Gastroesophageal sphincter (tissue), 4 donors: Measurements from ENCODE around the gene NAA80. TPM values are rescaled to one million over a fixed set of nuclear protein-coding genes. Genes with fewer than 3 reads are reported as not detected.

Experiments
- ATAC-seq: fragments of 150-250 bp; one replicate; pipeline ENCODE4 v1.9.1; 2016; ENCODE audit warnings: mild to moderate bottlenecking, moderate library complexity
- H3K27ac ChIP-seq, 4 donors: fragments of 200-600 bp; sonication (generic) in 3 of 4; 1 replicate in 3 of 4; 2 replicates in 1 of 4; pipeline ENCODE4 v1.5.1; 2016 to 2019
- H3K27me3 ChIP-seq: fragments of 200-600 bp; sonication (generic); one replicate; pipeline ENCODE4 v1.5.1; 2019
- H3K36me3 ChIP-seq, 2 donors: fragments of 200-600 bp; sonication (generic); one replicate each; pipeline ENCODE4 v1.5.1; 2019; ENCODE audit warnings: control low read depth in 1 of 2
- H3K4me1 ChIP-seq, 3 donors: fragments of 200-600 bp; sonication (generic); 1 replicate in 2 of 3; 2 replicates in 1 of 3; pipeline ENCODE4 v1.5.1; 2016 to 2019; ENCODE audit warnings: control low read depth in 2 of 3
- H3K4me3 ChIP-seq, 2 donors: fragments of 200-600 bp; sonication (generic); one replicate each; pipeline ENCODE4 v1.5.1; 2019; ENCODE audit warnings: mild to moderate bottlenecking in 1 of 2, moderate library complexity in 1 of 2
- H3K9me3 ChIP-seq, 3 donors: fragments of 200-600 bp; sonication (generic); one replicate each; pipeline ENCODE4 v1.5.1; 2017 to 2019; ENCODE audit warnings: control low read depth in 2 of 3
- EP300 ChIP-seq: sonication (generic); formaldehyde crosslinking; IDR thresholded peaks from one replicate; pipeline ENCODE4 v1.6.1; 2017; ENCODE audit warnings: antibody characterized with exemption, mild to moderate bottlenecking
- POLR2A ChIP-seq, 2 donors: fragments of 450-650 bp; IDR thresholded peaks; one replicate each; pipeline ENCODE4 v1.6.1; 2017; ENCODE audit warnings: antibody characterized with exemption in 2 of 2, mild to moderate bottlenecking in 2 of 2, moderate library complexity in 1 of 2
- POLR2AphosphoS5 ChIP-seq: sonication (generic); formaldehyde crosslinking; IDR thresholded peaks from one replicate; pipeline ENCODE4 v1.6.1; 2017; ENCODE audit warnings: antibody characterized with exemption
- WGBS, 2 donors: methylation state at CpG; one replicate each; pipeline ENCODE4 v1.1.5; 2018; ENCODE audit warnings: low coverage in 1 of 2; 5-methylcytosine and 5-hydroxymethylcytosine counted together
- total RNA-seq, 4 donors: library from RNA; depleted of rRNA; stranded (reverse); fragments of >200 nt; gene quantifications; one replicate each; pipeline ENCODE4 v1.1.0, GENCODE V29; 2016
- TF ChIP-seq, protein P1 (sequence below), 4 experiments: fragments of 200-600 bp in 2 of 4; fragments of 450-650 bp in 2 of 4; sonication (generic) in 1 of 4; IDR thresholded peaks; one replicate each; pipeline ENCODE4 v1.5.1; 2017 to 2019; ENCODE audit warnings: antibody characterized with exemption in 4 of 4, mild to moderate bottlenecking in 2 of 4, moderate library complexity in 2 of 4

Gene NAA80
- total RNA-seq, 4 donors from 2014 or later, result 4.2 to 12.3 (median 7.9) TPM

GRCh38 chr3:50254577-50255250 is 44.5 kb downstream of the NAA80 start:
- Histone ChIP-seq H3K4me1 (peaks cover 2 to 98% (median 42%) of the 10 kb centered on the region in 3 donors), H3K27ac (peak overlapping the region in 3 of 4 donors; percentile 76 to 100 (median 80)), H3K4me3 (no peak overlapping the region), H3K36me3 (peaks cover 0 to 84% of the 10 kb centered on the region in 2 donors), H3K9me3 (peaks cover 0 to 8% (median 0%) of the 10 kb centered on the region in 3 donors), H3K27me3 (no peaks in the 10 kb centered on the region)
- WGBS, 2 donors, result 61 to 75% methylated on average over 2 to 3 of the region's 8 CpGs
- TF ChIP-seq POLR2AphosphoS5 (peak; percentile 35), EP300 (no peak), POLR2A (IDR thresholded peaks at IDR 0.05) (no peak)
- TF ChIP-seq, protein P1, sequence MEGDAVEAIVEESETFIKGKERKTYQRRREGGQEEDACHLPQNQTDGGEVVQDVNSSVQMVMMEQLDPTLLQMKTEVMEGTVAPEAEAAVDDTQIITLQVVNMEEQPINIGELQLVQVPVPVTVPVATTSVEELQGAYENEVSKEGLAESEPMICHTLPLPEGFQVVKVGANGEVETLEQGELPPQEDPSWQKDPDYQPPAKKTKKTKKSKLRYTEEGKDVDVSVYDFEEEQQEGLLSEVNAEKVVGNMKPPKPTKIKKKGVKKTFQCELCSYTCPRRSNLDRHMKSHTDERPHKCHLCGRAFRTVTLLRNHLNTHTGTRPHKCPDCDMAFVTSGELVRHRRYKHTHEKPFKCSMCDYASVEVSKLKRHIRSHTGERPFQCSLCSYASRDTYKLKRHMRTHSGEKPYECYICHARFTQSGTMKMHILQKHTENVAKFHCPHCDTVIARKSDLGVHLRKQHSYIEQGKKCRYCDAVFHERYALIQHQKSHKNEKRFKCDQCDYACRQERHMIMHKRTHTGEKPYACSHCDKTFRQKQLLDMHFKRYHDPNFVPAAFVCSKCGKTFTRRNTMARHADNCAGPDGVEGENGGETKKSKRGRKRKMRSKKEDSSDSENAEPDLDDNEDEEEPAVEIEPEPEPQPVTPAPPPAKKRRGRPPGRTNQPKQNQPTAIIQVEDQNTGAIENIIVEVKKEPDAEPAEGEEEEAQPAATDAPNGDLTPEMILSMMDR (IDR thresholded peaks at IDR 0.05), result no peak
- peak; percentile 68 for ATAC-seq

DNA sequence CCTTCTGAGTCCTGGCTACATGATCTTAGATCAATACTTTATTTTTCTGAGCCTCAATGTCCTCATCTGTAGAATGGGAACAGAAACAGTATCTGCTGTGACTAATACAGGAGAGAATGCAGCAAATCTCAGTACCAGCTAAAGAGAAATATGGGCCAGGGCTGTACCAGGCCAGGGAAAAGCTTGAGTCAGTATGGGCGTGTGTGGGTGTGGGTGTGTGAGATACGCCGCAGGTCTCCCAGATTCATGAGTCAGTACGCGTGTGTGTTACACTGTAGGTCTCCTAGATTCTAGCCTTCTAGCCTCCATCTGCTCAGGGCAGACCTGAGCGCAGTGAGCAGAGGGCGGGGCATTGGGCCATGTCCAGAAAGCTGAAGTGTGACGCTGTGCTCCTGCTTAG is 48.0 kb downstream of the NAA80 start:
- no peaks in the 10 kb centered on the region for H3K27me3 ChIP-seq
- TF ChIP-seq EP300 (no peak), POLR2A (IDR thresholded peaks at IDR 0.05) (no peak), POLR2AphosphoS5 (no peak)
- TF ChIP-seq, protein P1 (IDR thresholded peaks at IDR 0.05), result no peak
- H3K4me1 ChIP-seq, result peaks cover 3 to 100% (median 69%) of the 10 kb centered on the region in 3 donors
- no peaks in the 10 kb centered on the region for H3K9me3 ChIP-seq
- peak overlapping the region in 3 of 4 donors; percentile 53 to 100 (median 76) for H3K27ac ChIP-seq
- ATAC-seq, result no peak
- 51% methylated on average over 8 of the region's 8 CpGs; no CpG with 5 or more reads in 1 of the 2 donors for WGBS, 2 donors
- H3K36me3 ChIP-seq, result peaks cover 0 to 65% of the 10 kb centered on the region in 2 donors
- H3K4me3 ChIP-seq, result no peak overlapping the region

- Histone ChIP-seq H3K27ac (peak overlapping the region in 3 of 4 donors; percentile 76 to 100 (median 78)), H3K36me3 (peaks cover 0 to 58% of the 10 kb centered on the region in 2 donors), H3K9me3 (no peaks in the 10 kb centered on the region), H3K4me3 (no peak overlapping the region), H3K4me1 (peaks cover 3 to 100% (median 75%) of the 10 kb centered on the region in 3 donors), H3K27me3 (no peaks in the 10 kb centered on the region)
- TF ChIP-seq EP300 (no peak), POLR2A (IDR thresholded peaks at IDR 0.05) (no peak), POLR2AphosphoS5 (no peak)
- TF ChIP-seq, protein P1 (IDR thresholded peaks at IDR 0.05), result no peak
- no peak for ATAC-seq
- 86% methylated on average over 4 of the region's 4 CpGs; no CpG with 5 or more reads in 1 of the 2 donors for WGBS, 2 donors
These were observed 48.7 kb downstream of the NAA80 start for GRCh38 chr3:50250514-50250913.

GRCh38 chr3:50249457-50249856 is 49.7 kb downstream of the NAA80 start:
- H3K9me3 ChIP-seq, result no peaks in the 10 kb centered on the region
- peaks cover 3 to 100% (median 75%) of the 10 kb centered on the region in 3 donors for H3K4me1 ChIP-seq
- no peak for TF ChIP-seq POLR2A (IDR thresholded peaks at IDR 0.05)
- TF ChIP-seq, protein P1 (IDR thresholded peaks at IDR 0.05), result no peak
- no peak for TF ChIP-seq POLR2AphosphoS5
- no peak for TF ChIP-seq EP300
- WGBS, 2 donors, result 88 to 100% methylated on average over 1 to 2 of the region's 5 CpGs
- H3K27me3 ChIP-seq, result no peaks in the 10 kb centered on the region
- peak overlapping the region in 3 of 4 donors; percentile 78 to 100 (median 96) for H3K27ac ChIP-seq
- no peak overlapping the region for H3K4me3 ChIP-seq
- ATAC-seq, result no peak
- H3K36me3 ChIP-seq, result peaks cover 0 to 48% of the 10 kb centered on the region in 2 donors

DNA sequence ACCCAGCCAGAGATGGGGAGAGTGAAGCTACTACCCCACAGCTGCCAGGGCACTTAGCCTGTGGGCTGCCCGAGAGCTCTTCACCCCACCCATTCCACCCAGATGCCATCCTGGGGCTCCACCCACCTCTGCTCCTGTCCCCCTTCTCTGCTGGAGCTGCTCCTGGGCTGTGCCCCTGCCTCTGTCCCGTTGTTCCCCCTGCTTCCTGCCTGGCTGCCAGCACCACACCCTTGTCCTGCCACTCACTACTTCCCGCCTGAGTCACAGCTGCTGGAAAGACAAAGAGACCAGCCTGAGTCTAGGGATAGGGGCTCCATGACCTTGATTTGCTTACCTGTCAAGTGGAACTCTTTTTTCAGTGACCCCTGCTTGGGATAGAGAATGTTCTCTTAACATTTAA is 50.8 kb downstream of the NAA80 start:
- Histone ChIP-seq H3K27me3 (no peaks in the 10 kb centered on the region), H3K4me3 (no peak overlapping the region), H3K36me3 (peaks cover 0 to 41% of the 10 kb centered on the region in 2 donors), H3K27ac (peak overlapping the region in 3 of 4 donors; percentile 78 to 100 (median 96)), H3K9me3 (no peaks in the 10 kb centered on the region), H3K4me1 (peaks cover 3 to 100% (median 78%) of the 10 kb centered on the region in 3 donors)
- WGBS, 2 donors, result 17 to 20% methylated on average over 1 to 2 of the region's 3 CpGs
- peak; percentile 34 for TF ChIP-seq POLR2AphosphoS5
- TF ChIP-seq, protein P1 (IDR thresholded peaks at IDR 0.05), result no peak
- ATAC-seq, result peak; percentile 50
